ENCODE data around the gene TRIM69. TPM values are rescaled to one million over a fixed set of nuclear protein-coding genes. Genes with fewer than 3 reads are reported as not detected.
A peak's percentile ranks its signal among the peaks of the same experiment; 100 is the strongest.

Gene TRIM69
- total and polyA plus RNA-seq, 2 donors (not counting 1 experiment from before 2014, with no cell fraction given), result 12.9 to 30.8 TPM

- Histone ChIP-seq H3K27me3 (replicated peaks in 1 of 4; ENCODE audit: control extremely low read depth in 1 of 4, control insufficient read depth in 3 of 4, insufficient read depth in 4 of 4, low read length in 3 of 4) (no peaks in the 10 kb centered on the region), H4K20me1 (ENCODE audit: control insufficient read depth, insufficient read depth, low read length, poor library complexity, severe bottlenecking) (peaks cover 49% of the 10 kb centered on the region), H3K27ac (ENCODE audit: low read length in 2 of 2) (peak within 1 kb of the TSS; percentile 99 to 100), H3K79me2 (ENCODE audit: control insufficient read depth, insufficient read depth, low read length) (peaks cover 93% of the 10 kb centered on the region), H3K4me2 (replicated peaks; ENCODE audit: low read depth, low read length, poor library complexity, severe bottlenecking) (peak within 1 kb of the TSS; percentile 76), H3K4me3 (ENCODE audit: control extremely low read depth in 1 of 5, extremely low read depth in 1 of 5, insufficient read depth in 1 of 5, low read depth in 2 of 5, low read length in 4 of 5) (peak within 1 kb of the TSS; percentile 90 to 100 (median 100)), H3K9ac (ENCODE audit: low read length) (peak within 1 kb of the TSS; percentile 99), H3K4me1 (ENCODE audit: control insufficient read depth in 2 of 2, insufficient read depth in 2 of 2, low read length in 2 of 2) (peaks cover 36 to 43% of the 10 kb centered on the region in 2 donors), H3K36me3 (replicated peaks in 1 of 2; ENCODE audit: control extremely low read depth in 1 of 2, control insufficient read depth in 1 of 2, extremely low read depth in 1 of 2, insufficient read depth in 2 of 2, low read length in 1 of 2) (peaks cover 4 to 54% of the 10 kb centered on the region in 2 experiments), H2AFZ (ENCODE audit: insufficient read depth, low read depth, low read length, poor library complexity, severe bottlenecking) (peak within 1 kb of the TSS; percentile 4), H3K9me3 (ENCODE audit: control extremely low read depth in 1 of 3, control insufficient read depth in 2 of 3, insufficient read depth in 1 of 3, low read length in 2 of 3) (no peaks in the 10 kb centered on the region)
- ChIA-PET POLR2A (interaction anchor here (0.6 to 34.6 kb wide), 12 partner anchors 13 to 490 kb away, joined by 3 to 819 read pairs (median 6); partner anchors contain the start of genes GOLM2, SPG11 and TRIM69), CTCF (interaction anchor here (0.6 to 15.6 kb wide), 15 partner anchors 8 to 282 kb away, joined by 3 to 529 read pairs (median 5); partner anchors contain the start of genes SPG11 and TRIM69)
- Mint-ChIP-seq H3K4me1 (peaks cover 41% of the 10 kb centered on the region), H3K27ac (peak within 1 kb of the TSS; percentile 100), H3K4me3 (peak within 1 kb of the TSS; percentile 99), H3K9me3 (ENCODE audit: insufficient read depth) (no peaks in the 10 kb centered on the region), H3K27me3 (no peaks in the 10 kb centered on the region)
- WGBS (ENCODE audit: insufficient coverage), result under 1% methylated on average over 35 of the region's 37 CpGs
- DNase-seq (peak; percentile 99), ATAC-seq (ENCODE audit: low read depth) (peak; percentile 75)
- TF ChIP-seq EZH2 (IDR thresholded peaks at IDR 0.05; ENCODE audit: borderline replicate concordance, insufficient read depth, low read depth, low read length, poor library complexity, severe bottlenecking) (no peak), CTCF (IDR thresholded peaks at IDR 0.05) (no peak)
- intact Hi-C loops (cut with micrococcal nuclease), result loop anchor here (2.0 to 5.0 kb wide), 3 partner anchors 20 to 284 kb away; partner anchors contain the start of genes CTDSPL2 and EIF3J
Observed at GRCh38 chr15:44711096-44711742, 25.1 kb upstream of the TRIM69 start, which contains the start of the genes B2M and PATL2. Gene B2M, plus strand, starts transcription at chr15:44711517. Its CDS starts 30 bp downstream, at chr15:44711547. Gene PATL2, minus strand, starts transcription at chr15:44711323. Its CDS starts 34,833 bp downstream, at chr15:44676490.
